Suprapubic skin (tissue), 3 donors: ENCODE measurements around the gene YOD1.

Experiments used
- CTCF ChIP-seq, 2 donors: fragments of 200-600 bp in 1 of 2; fragments of 450-650 bp in 1 of 2; sonication (generic) in 1 of 2; IDR thresholded peaks; one replicate each; pipeline ENCODE4 v1.5.1; 2016 to 2019; ENCODE audit warnings: antibody characterized with exemption in 2 of 2, mild to moderate bottlenecking in 1 of 2, moderate library complexity in 1 of 2
- EP300 ChIP-seq: sonication (generic); formaldehyde crosslinking; IDR thresholded peaks from one replicate; pipeline ENCODE4 v1.6.1; 2017; ENCODE audit warnings: antibody characterized with exemption
- POLR2A ChIP-seq, 2 donors: fragments of 450-650 bp; IDR thresholded peaks; one replicate each; pipeline ENCODE4 v1.6.1; 2017; ENCODE audit warnings: antibody characterized with exemption in 2 of 2, mild to moderate bottlenecking in 2 of 2, moderate library complexity in 2 of 2

GRCh38 chr1:207076181-207076955 lies 25.4 kb upstream of the YOD1 start:
- TF ChIP-seq EP300 (no peak), CTCF (IDR thresholded peaks at IDR 0.05) (no peak), POLR2A (IDR thresholded peaks at IDR 0.05) (no peak)
